HK-2 (cell line): ENCODE results near the gene FSTL3.
"Not testable (repeated sequence)": the region's sequence is repeated elsewhere in the genome, so short reads cannot be mapped to it uniquely, and the experiment has no call there.

Experiments used
- DNase-seq: peaks from one replicate; pipeline ENCODE4 v3.0.0-alpha.2; 2018; ENCODE audit not compliant: unreplicated experiment

Gene FSTL3

DNA sequence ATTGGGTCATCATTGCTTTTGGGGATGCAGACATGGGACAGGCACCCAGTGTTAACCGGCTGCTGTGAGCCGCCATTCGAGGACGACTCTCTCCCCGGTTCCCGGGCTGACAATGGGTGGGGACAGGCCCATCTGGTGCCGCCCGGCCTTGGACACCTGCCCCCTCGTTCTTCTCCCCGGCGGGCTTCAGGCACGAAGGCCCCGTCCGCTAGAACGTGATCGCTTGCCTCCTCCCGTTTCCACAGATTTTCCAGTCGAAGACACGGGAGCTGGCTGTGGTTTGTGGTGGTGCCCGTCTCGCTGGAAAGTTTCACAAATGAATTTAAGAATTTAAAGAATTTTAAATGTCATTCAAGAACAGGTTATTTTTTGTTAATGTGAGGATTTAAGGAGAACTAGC, 34.6 kb downstream of the FSTL3 start:
- DNase-seq: no peak

GRCh38 chr19:711254-711653, 35.1 kb downstream of the FSTL3 start:
- DNase-seq: no peak

- no peak for DNase-seq
Measured at GRCh38 chr19:715347-715746, 39.2 kb downstream of the FSTL3 start.

GRCh38 chr19:718251-718951, 42.2 kb downstream of the FSTL3 start:
- DNase-seq: no peak

- DNase-seq: no peak
Measured at GRCh38 chr19:718991-719512, 42.9 kb downstream of the FSTL3 start.

DNA sequence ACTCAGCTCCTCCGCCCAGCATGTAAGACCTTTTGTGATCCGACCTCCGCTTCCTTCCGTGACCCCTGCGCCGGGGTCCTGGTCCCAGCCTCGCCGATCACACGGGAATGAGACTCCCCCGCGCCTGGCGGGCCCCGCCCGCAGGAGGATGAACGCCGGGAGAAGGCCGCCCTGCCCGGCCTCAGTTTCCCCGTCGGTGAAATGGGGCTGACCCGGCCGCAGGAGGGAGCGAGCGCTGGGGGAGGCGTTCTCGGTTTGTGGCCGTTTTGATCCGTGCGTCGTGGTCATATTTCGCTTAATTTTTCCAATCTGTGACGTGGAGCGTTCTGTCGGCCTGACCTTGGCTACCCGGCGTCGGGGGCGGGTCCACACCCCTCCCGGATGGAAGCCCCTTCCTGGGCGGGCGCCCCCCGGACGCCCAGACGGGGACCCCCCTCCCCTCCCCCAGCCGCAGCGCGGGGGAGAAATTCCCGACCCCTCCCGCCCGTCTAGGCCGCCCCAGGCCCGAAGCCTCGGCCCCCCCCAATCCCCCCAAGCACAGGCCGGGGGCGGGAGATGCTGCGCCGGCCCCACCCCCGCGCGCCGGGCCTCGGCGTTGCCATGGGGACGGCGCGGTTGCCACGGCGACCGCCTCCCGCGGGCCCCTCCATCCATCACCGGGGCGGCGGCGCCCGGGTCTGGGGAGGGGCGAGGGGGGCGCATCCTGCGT, 43.6 kb downstream of the FSTL3 start:
- DNase-seq: no peak

DNA sequence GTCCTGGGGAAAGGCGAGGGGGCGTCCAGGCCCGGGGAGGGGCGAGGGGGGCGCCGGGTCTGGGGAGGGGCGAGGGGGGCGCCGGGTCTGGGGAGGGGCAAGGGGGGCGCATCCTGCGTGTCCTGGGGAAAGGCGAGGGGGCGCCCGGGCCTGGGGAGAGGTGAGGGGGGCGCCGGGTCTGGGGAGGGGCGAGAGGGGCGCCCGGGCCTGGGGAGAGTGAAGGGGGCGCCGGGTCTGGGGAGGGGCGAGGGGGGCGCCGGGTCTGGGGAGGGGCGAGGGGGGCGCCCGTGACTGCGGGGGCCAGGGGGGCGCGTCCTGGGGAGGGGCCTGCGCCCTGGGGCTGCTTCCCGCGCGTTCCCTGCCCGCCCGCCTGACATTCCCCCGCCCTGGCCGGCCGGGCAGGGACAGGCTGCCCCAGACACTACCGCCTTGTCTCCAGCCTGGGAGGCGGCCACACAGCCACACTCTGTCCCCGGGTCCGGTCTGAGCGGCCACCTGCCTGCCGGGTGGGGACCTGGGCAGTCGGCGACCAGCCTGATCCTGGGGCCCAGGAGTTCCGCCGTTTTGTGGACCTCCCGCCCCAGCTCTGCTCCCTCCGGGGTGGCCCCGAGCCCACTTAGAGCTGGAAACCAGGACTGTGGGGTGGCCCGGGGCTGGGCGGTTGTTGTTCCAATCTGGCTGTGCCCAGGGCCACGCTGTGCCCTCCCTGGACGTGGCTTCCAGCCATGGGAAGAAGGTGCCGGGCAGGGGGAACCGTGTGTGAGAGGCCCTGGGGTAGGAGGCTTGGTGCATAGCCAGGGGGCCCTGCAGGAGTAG, 44.4 kb downstream of the FSTL3 start:
- DNase-seq: no peak

GRCh38 chr19:722553-723101, 46.4 kb downstream of the FSTL3 start:
- no peak for DNase-seq

GRCh38 chr19:723247-723646, 47.1 kb downstream of the FSTL3 start:
- DNase-seq: no peak

GRCh38 chr19:723714-724113, 47.5 kb downstream of the FSTL3 start:
- no peak for DNase-seq

DNA sequence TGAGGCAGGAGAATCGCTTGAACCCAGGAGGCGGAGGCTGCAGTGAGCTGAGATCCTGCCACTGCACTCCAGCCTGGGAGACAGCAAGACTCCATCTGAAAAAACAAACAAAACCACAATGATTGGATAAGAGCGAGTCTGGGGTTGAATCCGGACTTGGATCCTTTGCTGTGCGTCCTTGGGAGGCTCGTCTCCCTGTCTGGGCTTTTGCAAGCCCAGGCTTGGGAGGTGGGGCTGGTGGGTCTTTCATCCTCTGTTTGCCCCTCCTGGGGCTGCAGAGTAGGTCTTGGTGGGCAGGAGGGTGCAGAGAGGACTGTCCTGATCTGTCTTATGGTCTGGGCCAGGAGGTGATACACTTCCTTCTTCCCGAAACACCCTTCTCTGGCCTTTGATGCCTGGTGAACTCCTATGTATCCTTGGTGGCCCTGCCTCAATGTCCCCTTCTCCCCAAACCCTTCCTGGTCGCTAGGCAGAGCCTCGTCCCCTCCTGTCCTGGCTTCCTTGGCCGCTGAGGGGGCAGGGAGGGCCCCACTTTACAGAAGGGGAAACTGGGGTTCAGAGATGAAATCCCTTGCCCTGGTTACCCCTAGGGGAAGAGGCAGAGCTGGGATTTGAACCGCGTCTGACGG, 49.4 kb downstream of the FSTL3 start:
- no peak for DNase-seq

- no peak for DNase-seq
Measured at GRCh38 chr19:726993-727956, 51.1 kb downstream of the FSTL3 start.

- DNase-seq: no peak
Measured at GRCh38 chr19:728011-728410, 51.8 kb downstream of the FSTL3 start.

GRCh38 chr19:729564-729963, 53.4 kb downstream of the FSTL3 start:
- not testable (repeated sequence) for DNase-seq

- DNase-seq: no peak
Measured at GRCh38 chr19:729965-730668, 53.9 kb downstream of the FSTL3 start.

GRCh38 chr19:731000-731399, 54.8 kb downstream of the FSTL3 start:
- no peak for DNase-seq

DNA sequence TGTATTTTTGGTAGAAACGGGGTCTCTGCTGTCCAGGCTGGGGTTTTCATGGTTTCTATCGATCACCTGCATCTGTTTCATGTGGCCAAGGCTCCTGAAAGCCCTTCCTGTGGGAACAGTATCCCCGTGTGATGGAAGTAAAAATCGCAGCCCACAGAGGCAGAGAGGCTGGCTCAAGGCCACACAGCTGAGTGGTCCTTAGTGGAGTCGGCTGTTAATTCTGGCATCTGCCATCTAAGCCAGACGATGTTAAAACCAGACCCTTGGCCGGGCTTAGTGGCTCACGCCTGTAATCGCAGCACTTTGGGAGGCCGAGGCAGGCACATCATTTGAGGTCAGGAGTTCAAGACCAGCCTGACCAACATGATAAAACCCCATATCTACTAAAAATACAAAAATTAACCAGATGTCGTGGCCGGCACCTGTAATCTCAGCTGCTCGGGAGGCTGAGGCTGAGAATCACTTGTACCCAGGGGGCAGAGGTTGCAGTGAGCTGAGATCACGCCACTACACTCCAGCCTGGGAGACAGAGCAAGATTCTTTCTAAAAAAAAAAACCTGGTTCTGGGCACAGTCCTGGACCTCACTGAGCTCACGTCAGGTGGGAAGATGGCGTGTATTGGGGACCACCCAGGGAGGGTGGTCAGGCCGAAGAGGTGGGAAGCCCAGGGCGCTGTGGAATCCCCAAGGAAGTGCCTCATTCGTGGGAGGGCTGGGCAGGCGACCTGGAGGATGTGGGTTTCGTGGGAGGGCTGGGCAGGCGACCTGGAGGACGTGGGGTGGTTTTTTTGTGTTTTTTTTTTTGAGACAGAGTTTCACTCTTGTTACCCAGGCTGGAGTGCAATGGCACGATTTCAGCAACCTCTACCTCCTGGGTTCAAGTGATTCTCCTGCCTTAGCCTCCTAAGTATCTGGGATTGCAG, 56.2 kb downstream of the FSTL3 start:
- DNase-seq: no peak
